Activated T-helper 17 cell treated with anti-CD3 and anti-CD28 coated beads, Interleukin-2, amount 50 U/mL, for 72 hours (primary cell): ENCODE results near the gene QPCTL. TPM values are rescaled to one million over a fixed set of nuclear protein-coding genes. Genes with fewer than 3 reads are reported as not detected.

ENCODE experiments used
- ATAC-seq: fragments of 150-1000 bp; cut with Tn5 transposase; replicated peaks from 2 replicates; pipeline ENCODE4 v1.10.0; 2021; ENCODE audit warnings: mild to moderate bottlenecking, moderate library complexity
- H3K27ac Mint-ChIP-seq: one replicate; pipeline ENCODE4 v1.8.0; 2022; ENCODE audit warnings: mixed read lengths
- H3K27me3 Mint-ChIP-seq: one replicate; pipeline ENCODE4 v1.8.0; 2022; ENCODE audit warnings: mixed read lengths
- H3K36me3 Mint-ChIP-seq: one replicate; pipeline ENCODE4 v1.8.0; 2022; ENCODE audit warnings: low read depth, mild to moderate bottlenecking, mixed read lengths
- H3K4me1 Mint-ChIP-seq: one replicate; pipeline ENCODE4 v1.8.0; 2022; ENCODE audit warnings: mixed read lengths
- H3K4me3 Mint-ChIP-seq: one replicate; pipeline ENCODE4 v1.8.0; 2022; ENCODE audit warnings: mild to moderate bottlenecking, mixed read lengths
- H3K9me3 Mint-ChIP-seq: one replicate; pipeline ENCODE4 v1.8.0; 2022; ENCODE audit warnings: mixed read lengths
- total RNA-seq, 2 donors: library from RNA; stranded (reverse); gene quantifications; one replicate each; pipeline ENCODE4 v1.2.3, GENCODE V29; 2022

QPCTL gene
- total RNA-seq, 2 donors from 2014 or later: 13.6 to 15.5 TPM

DNA sequence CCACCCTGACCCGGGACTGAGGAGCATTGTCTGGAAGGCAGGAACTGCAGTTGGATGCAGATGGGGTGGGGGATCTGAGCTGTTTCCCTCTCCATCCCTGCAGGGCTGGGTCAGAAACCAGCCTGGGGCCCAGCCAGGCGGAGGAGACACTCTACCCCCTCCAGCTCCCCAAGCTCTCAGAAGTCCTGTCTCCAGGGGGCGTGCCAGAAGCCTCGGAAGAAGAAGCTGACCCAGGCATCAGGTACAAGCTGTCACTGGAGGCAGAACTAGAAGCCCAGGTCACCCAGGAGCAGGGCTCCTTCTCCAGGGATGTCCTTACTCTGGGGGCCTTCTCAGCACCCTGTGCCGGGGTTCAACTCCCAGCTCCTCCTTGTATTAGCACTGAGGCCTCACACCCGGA is 61.1 kb downstream of the QPCTL start:
- H3K27me3 Mint-ChIP-seq: no peaks in the 10 kb centered on the region
- no peak overlapping the region for H3K4me3 Mint-ChIP-seq
- no peak for ATAC-seq
- H3K27ac Mint-ChIP-seq: no peak overlapping the region
- no peaks in the 10 kb centered on the region for H3K36me3 Mint-ChIP-seq
- H3K4me1 Mint-ChIP-seq: no peaks in the 10 kb centered on the region
- H3K9me3 Mint-ChIP-seq: no peaks in the 10 kb centered on the region

Other genes starting within 250 kb of the QPCTL start
- 10 to 100 TPM; 20.7 to 39.2 TPM for gene FOSB, start 224.7 kb upstream of the QPCTL start, total RNA-seq
- 1 to 10 TPM; 5.3 to 8.6 TPM for gene RTN2, start 195.6 kb upstream of the QPCTL start, total RNA-seq
- gene PPM1N, start 194.2 kb upstream of the QPCTL start, total RNA-seq: 1 to 10 TPM; 4.3 to 5.2 TPM
- gene VASP, start 185.2 kb upstream of the QPCTL start, total RNA-seq: 100 to 1,000 TPM; 151 to 196 TPM
- gene OPA3, start 107.9 kb upstream of the QPCTL start, total RNA-seq: 10 to 100 TPM; 18.7 to 20.6 TPM
- gene GPR4, start 90.5 kb upstream of the QPCTL start, total RNA-seq: under 1 TPM in 1 of 2 donors, not detected in 1; 0.13 TPM
- gene EML2, start 53.3 kb upstream of the QPCTL start, total RNA-seq: 100 to 1,000 TPM; 117 to 184 TPM
- gene GIPR, start 24.4 kb upstream of the QPCTL start, total RNA-seq: 10 to 100 TPM in 1 of 2 donors, 1 to 10 TPM in 1; 7.5 to 32.3 TPM
- 100 to 1,000 TPM; 544 to 752 TPM for gene SNRPD2, start 713 bp upstream of the QPCTL start, total RNA-seq
- gene FBXO46, start 38.2 kb downstream of the QPCTL start, total RNA-seq: 10 to 100 TPM; 39.4 to 44.3 TPM
- gene MEIOSIN, start 40.8 kb downstream of the QPCTL start, total RNA-seq: under 1 TPM in 1 of 2 donors, not detected in 1; 0.37 TPM
- gene SIX5, start 76.6 kb downstream of the QPCTL start, total RNA-seq: 1 to 10 TPM; 1.2 to 2.4 TPM
- 10 to 100 TPM; 18.1 to 24.6 TPM for gene DMPK, start 89.8 kb downstream of the QPCTL start, total RNA-seq
- gene DMWD, start 100.2 kb downstream of the QPCTL start, total RNA-seq: 10 to 100 TPM; 33.1 to 38.9 TPM
- under 1 TPM; 0.26 to 0.40 TPM for gene RSPH6A, start 122.6 kb downstream of the QPCTL start, total RNA-seq
- 100 to 1,000 TPM in 1 of 2 donors, 10 to 100 TPM in 1; 98.2 to 122 TPM for gene SYMPK, start 170.5 kb downstream of the QPCTL start, total RNA-seq
- gene FOXA3, start 171.7 kb downstream of the QPCTL start, total RNA-seq: 1 to 10 TPM in 1 of 2 donors, under 1 TPM in 1; 0.32 to 1.9 TPM
- 10 to 100 TPM; 13.5 to 16.4 TPM for gene IRF2BP1, start 193.5 kb downstream of the QPCTL start, total RNA-seq
- 1 to 10 TPM; 7.4 to 7.6 TPM for gene MYPOP, start 209.9 kb downstream of the QPCTL start, total RNA-seq
- gene NANOS2, start 222.1 kb downstream of the QPCTL start, total RNA-seq: not detected